ENCODE measurements around the gene STXBP5.
A peak's percentile ranks its signal among the peaks of the same experiment; 100 is the strongest.

STXBP5 gene

GRCh38 chr6:147202516-147203310 is 1.5 kb upstream of the STXBP5 start:
- peaks cover 15% of the 10 kb centered on the region for H3K4me1 ChIP-seq (ENCODE audit: control insufficient read depth, low read length)
- TF ChIP-seq EZH2phosphoT487 (IDR thresholded peaks at IDR 0.05; ENCODE audit: borderline replicate concordance, low read length) (no peak), CTCF (IDR thresholded peaks at IDR 0.05; ENCODE audit: low read depth, low read length, poor library complexity, severe bottlenecking) (no peak)
- H3K4me3 ChIP-seq (ENCODE audit: low read length) = peak overlapping the region; percentile 98
- 0 out of 2 replicates have a peak, but pooled peaks cover 2% of the 10 kb centered on the region for H3F3A ChIP-seq (ENCODE audit: control insufficient read depth, insufficient read depth)
- peak overlapping the region; percentile 68 for H3K27ac ChIP-seq (ENCODE audit: low read depth, low read length)
- H3K9me3 ChIP-seq (ENCODE audit: control insufficient read depth, insufficient read depth, low read length) = no peaks in the 10 kb centered on the region
- H3K9me2 ChIP-seq (replicated peaks; ENCODE audit: control insufficient read depth, low read length) = no peaks in the 10 kb centered on the region
- no peaks in the 10 kb centered on the region for H3K27me3 ChIP-seq (ENCODE audit: control insufficient read depth, low read length)
- 0 out of 2 replicates have a peak, but pooled peaks cover under 1% of the 10 kb centered on the region for H4K20me1 ChIP-seq (ENCODE audit: control insufficient read depth, insufficient read depth, low read depth, low read length)
- peak overlapping the region; percentile 92 for H3K4me2 ChIP-seq (ENCODE audit: low read length)
- peaks cover 34% of the 10 kb centered on the region for H3K79me2 ChIP-seq (ENCODE audit: control insufficient read depth, low read length)
- H3K36me3 ChIP-seq (ENCODE audit: control insufficient read depth, low read length) = peaks cover 6% of the 10 kb centered on the region; the same call in 1 of the 2 replicates

- peaks cover 6% of the 10 kb centered on the region; the same call in 1 of the 2 replicates for H3K36me3 ChIP-seq (ENCODE audit: control insufficient read depth, low read length)
- TF ChIP-seq EZH2phosphoT487 (IDR thresholded peaks at IDR 0.05; ENCODE audit: borderline replicate concordance, low read length) = no peak
- no peak for TF ChIP-seq CTCF (IDR thresholded peaks at IDR 0.05; ENCODE audit: low read depth, low read length, poor library complexity, severe bottlenecking)
- H3K9me2 ChIP-seq (replicated peaks; ENCODE audit: control insufficient read depth, low read length) = no peaks in the 10 kb centered on the region
- peaks cover 39% of the 10 kb centered on the region for H3K79me2 ChIP-seq (ENCODE audit: control insufficient read depth, low read length)
- 0 out of 2 replicates have a peak, but pooled peaks cover 2% of the 10 kb centered on the region for H4K20me1 ChIP-seq (ENCODE audit: control insufficient read depth, insufficient read depth, low read depth, low read length)
- H3K9me3 ChIP-seq (ENCODE audit: control insufficient read depth, insufficient read depth, low read length) = no peaks in the 10 kb centered on the region
- H3F3A ChIP-seq (ENCODE audit: control insufficient read depth, insufficient read depth) = 0 out of 2 replicates have a peak, but pooled peaks cover 2% of the 10 kb centered on the region
- no peaks in the 10 kb centered on the region for H3K27me3 ChIP-seq (ENCODE audit: control insufficient read depth, low read length)
- H3K27ac ChIP-seq (ENCODE audit: low read depth, low read length) = peak overlapping the region; percentile 68
- H3K4me1 ChIP-seq (ENCODE audit: control insufficient read depth, low read length) = peaks cover 15% of the 10 kb centered on the region
- peak overlapping the region; percentile 98 for H3K4me3 ChIP-seq (ENCODE audit: low read length)
- peak overlapping the region; percentile 92 for H3K4me2 ChIP-seq (ENCODE audit: low read length)
These were observed 732 bp upstream of the STXBP5 start for GRCh38 chr6:147203311-147204059.

- peaks cover 6% of the 10 kb centered on the region; the same call in 1 of the 2 replicates for H3K36me3 ChIP-seq (ENCODE audit: control insufficient read depth, low read length)
- H3K4me2 ChIP-seq (ENCODE audit: low read length) = peak overlapping the region; percentile 84
- 0 out of 2 replicates have a peak, but pooled peaks cover 2% of the 10 kb centered on the region for H4K20me1 ChIP-seq (ENCODE audit: control insufficient read depth, insufficient read depth, low read depth, low read length)
- H3F3A ChIP-seq (ENCODE audit: control insufficient read depth, insufficient read depth) = 0 out of 2 replicates have a peak, but pooled peaks cover 2% of the 10 kb centered on the region
- H3K79me2 ChIP-seq (ENCODE audit: control insufficient read depth, low read length) = peaks cover 46% of the 10 kb centered on the region
- no peaks in the 10 kb centered on the region for H3K27me3 ChIP-seq (ENCODE audit: control insufficient read depth, low read length)
- no peaks in the 10 kb centered on the region for H3K9me3 ChIP-seq (ENCODE audit: control insufficient read depth, insufficient read depth, low read length)
- no peak overlapping the region for H3K27ac ChIP-seq (ENCODE audit: low read depth, low read length)
- TF ChIP-seq EZH2phosphoT487 (IDR thresholded peaks at IDR 0.05; ENCODE audit: borderline replicate concordance, low read length) = no peak
- no peak for TF ChIP-seq CTCF (IDR thresholded peaks at IDR 0.05; ENCODE audit: low read depth, low read length, poor library complexity, severe bottlenecking)
- H3K4me3 ChIP-seq (ENCODE audit: low read length) = peak overlapping the region; percentile 98
- peaks cover 15% of the 10 kb centered on the region for H3K4me1 ChIP-seq (ENCODE audit: control insufficient read depth, low read length)
- H3K9me2 ChIP-seq (replicated peaks; ENCODE audit: control insufficient read depth, low read length) = no peaks in the 10 kb centered on the region
These were observed 660 bp downstream of the STXBP5 start for GRCh38 chr6:147204843-147205311.

Measured in DOHH2 (cell line).